ENCODE results near the gene KCNIP1.

Gene KCNIP1

GRCh38 chr5:170720179-170720578 is 216.4 kb downstream of the KCNIP1 start:
- no peak for DNase-seq (ENCODE audit: low spot score)

- no peak for DNase-seq (ENCODE audit: low spot score)
These were observed 217.2 kb downstream of the KCNIP1 start for GRCh38 chr5:170720984-170721383.

GRCh38 chr5:170721681-170722080 is 217.9 kb downstream of the KCNIP1 start:
- DNase-seq (ENCODE audit: low spot score): no peak

DNA sequence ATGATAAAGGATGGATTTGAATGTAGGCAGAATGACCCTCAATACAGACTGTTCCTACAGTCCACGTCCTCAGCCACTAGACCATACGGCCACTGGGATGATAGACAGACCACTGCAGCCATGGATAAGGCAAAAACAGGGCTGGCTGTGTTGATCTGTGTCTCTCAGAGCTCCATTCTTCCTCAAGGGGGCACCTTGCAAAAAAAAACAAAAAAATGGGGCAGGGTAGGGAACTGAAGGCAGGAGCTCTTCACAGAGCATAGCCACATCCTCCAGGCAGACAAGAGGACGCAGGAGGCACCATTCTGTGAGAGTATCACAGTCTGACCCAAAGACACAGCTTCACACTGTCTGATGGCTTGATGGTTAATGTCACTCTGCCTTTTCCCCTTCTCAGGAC is 218.5 kb downstream of the KCNIP1 start:
- DNase-seq (ENCODE audit: low spot score): no peak

DNA sequence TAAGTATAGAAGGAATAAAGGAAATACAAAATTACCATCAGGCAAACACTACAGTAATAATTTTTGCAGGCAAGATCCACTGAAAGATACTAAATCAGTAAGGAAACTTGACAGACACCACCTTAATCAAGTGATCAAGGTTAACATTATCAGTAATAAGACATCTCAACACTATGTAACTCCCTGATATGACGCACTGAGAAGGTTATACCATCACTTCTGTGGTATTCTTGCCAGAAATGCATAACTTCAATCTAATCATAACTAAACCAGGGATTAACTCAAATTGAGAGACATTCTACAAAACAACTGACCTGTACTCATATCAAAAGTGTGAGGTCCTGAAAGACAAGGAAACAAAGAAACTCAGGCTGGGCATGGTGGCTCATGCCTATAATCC is 227.2 kb downstream of the KCNIP1 start:
- DNase-seq (ENCODE audit: low spot score): no peak

- no peak for DNase-seq (ENCODE audit: low spot score)
These were observed 228.9 kb downstream of the KCNIP1 start for GRCh38 chr5:170732685-170733084.

DNA sequence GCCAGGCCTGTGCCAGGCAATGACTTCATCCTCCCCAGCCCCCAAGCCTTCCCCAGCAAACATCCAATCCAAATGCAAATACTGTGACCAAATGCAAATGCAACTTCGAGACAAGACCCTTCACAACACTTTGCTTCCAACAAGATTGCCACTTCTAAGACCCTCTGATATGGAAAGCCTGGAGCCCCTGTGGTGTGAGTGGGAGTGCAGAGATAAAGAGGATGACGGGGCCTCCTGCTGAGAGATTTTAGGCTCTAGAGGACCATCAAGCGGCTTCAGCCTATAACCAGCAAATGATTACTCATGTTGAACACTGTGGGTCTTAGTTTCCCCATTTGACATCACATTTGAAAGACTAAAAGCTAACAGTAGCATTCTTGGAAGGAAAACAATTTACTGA is 233.1 kb downstream of the KCNIP1 start:
- DNase-seq (ENCODE audit: low spot score): no peak

DNA sequence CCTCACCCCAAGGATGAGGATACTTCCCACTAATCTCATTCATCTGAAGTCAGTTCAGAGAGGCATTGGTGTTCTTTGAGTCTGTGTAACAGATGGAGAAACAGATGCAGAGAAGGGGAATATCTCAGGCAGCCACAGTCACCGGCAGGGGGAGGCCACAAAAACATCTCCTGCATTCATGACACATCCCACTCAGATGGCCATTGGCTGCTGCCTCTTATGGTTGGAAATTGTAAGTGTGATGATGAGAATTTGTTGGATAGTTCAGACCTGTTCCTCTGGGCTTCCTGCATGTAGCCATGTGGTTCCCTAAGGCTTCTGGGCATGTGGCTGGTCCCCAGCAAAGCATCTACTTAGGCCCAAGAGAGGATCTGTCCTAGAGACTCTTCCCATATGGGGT is 233.8 kb downstream of the KCNIP1 start:
- no peak for DNase-seq (ENCODE audit: low spot score)

GRCh38 chr5:170738840-170739239 is 235.0 kb downstream of the KCNIP1 start:
- DNase-seq (ENCODE audit: low spot score): no peak

DNA sequence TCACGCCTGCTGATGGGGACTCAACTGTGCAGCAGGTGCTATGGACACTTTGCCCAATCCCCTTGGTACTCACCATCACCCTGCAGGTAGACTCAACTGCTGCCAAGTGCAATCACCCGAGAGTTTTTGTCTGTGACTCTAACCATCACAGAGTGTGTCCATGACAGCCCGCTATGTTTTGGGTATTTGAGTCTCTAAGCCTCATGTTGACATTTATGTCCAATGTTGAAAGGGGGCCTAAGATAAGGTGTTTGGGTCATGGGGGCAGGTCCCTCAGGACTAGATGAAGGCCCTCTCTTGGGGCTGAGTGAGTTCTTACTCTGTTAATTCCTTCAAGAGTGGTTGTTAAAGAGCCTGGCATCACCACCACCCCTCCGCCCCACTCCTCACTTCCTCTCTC is 235.6 kb downstream of the KCNIP1 start:
- no peak for DNase-seq (ENCODE audit: low spot score)

GRCh38 chr5:170740551-170741205 is 236.9 kb downstream of the KCNIP1 start:
- no peak for DNase-seq (ENCODE audit: low spot score)

DNA sequence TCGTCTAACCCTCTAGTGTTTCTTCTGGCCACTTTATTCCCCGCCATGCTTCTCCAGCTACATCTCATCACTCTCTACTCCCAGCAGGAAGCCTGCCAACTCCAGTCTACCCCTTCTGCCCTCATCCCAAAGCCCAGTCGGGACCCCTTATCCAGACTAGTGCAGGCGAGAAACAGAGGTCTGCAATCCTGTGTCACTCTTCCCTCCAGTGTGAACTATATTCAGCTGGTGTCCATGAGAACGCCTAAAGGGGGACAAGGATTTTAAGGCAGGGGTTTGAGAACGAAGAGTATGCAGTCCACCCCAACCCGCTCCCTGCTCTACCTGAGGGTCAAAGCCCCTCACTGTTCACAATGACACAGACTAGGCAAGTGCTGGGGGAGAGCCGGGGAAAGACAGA is 238.0 kb downstream of the KCNIP1 start:
- DNase-seq (ENCODE audit: low spot score): no peak

DNA sequence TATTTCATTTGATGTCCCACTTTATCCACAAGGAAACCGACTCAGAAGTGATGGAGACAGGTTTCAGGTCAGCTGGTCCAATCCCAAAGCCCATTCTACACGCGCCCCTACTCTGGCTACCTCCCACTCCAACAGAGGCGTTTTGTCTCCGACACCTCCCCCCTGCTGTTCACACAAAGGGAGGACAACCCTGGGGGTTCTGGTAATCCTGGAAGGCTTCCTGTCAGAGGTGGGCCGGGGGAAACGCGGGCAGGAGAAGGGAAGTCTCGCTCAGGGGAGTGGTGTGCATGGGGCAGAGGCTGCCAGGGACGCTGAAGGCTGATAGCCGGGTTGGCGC is 240.0 kb downstream of the KCNIP1 start:
- no peak for DNase-seq (ENCODE audit: low spot score)

GRCh38 chr5:170745481-170746071 is 241.8 kb downstream of the KCNIP1 start:
- peak; percentile 57 for DNase-seq (ENCODE audit: low spot score)

DNA sequence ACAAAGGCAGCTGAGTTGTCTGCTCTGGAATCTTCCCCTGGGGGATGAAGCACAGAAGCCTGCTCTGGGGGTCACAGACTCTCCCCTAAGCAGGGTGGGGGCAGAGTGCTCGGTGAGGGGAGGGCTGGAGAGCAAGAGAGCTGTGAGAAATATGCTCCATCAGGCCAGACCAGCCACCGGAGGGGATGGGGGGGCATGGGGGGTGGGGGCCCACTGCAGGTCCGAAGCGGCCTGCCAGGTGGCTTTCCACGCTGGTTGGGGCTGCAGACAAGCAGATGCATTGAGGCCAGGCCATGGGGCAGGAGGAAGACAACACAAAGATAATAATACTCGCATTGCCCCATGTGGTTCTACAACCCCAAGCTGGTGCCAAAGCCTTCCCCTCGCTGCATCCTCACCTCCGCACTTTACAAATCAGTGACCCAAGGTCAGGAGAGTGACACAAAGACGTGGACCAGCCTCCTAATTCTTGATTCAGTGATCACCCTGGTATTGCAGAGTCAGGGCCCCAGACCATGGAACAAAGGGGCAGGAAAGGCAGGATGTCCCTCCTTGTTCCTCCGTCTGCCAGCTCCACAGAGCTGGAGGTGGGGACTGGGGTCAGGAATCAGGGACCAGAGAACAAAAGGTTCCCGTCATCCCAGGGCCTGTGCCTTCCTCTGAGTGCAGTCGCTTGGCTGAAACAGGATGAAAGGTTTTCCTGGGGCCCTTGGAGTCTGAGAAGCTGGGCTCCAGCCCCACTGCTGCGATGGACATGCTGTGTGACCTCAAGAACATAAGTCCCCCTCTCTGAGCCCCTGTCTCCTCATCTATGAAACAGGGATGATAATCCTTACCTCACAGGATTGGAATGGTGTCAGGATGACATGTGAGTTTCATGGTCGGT is 242.5 kb downstream of the KCNIP1 start:
- DNase-seq (ENCODE audit: low spot score): no peak

GRCh38 chr5:170746961-170747340 is 243.1 kb downstream of the KCNIP1 start:
- no peak for DNase-seq (ENCODE audit: low spot score)

- no peak for DNase-seq (ENCODE audit: low spot score)
These were observed 243.5 kb downstream of the KCNIP1 start for GRCh38 chr5:170747357-170747756.

GRCh38 chr5:170747851-170748250 is 244.0 kb downstream of the KCNIP1 start:
- DNase-seq (ENCODE audit: low spot score): no peak

DNA sequence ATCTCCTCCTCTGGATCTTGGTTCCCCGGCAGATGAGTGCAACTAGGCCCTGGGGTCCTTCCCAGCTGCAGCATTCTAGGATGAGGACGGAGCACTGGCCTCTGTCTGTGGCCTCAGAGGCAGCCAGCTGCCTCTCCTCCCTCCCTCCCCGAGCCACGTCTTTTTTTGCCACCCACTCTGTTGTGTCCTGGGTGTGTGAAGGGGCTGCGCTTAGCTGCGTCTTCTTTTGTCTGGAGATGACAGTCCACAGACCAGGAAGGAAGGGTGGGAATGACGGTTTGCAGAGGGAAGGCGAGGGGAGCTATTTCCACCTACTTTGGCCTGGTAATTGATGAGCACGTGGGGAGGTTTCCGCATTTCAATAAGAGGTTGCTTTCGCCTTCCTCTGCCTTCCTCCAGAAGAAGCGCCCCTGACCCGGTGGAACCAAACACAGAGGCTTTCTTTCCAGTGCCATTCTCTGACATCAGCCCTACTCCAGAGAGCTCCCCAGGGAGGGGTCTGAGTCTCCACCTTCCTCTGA is 245.2 kb downstream of the KCNIP1 start:
- DNase-seq (ENCODE audit: low spot score): no peak

GRCh38 chr5:170749911-170750431 is 246.2 kb downstream of the KCNIP1 start:
- no peak for DNase-seq (ENCODE audit: low spot score)

GRCh38 chr5:170750791-170751190 is 247.0 kb downstream of the KCNIP1 start:
- no peak for DNase-seq (ENCODE audit: low spot score)

DNA sequence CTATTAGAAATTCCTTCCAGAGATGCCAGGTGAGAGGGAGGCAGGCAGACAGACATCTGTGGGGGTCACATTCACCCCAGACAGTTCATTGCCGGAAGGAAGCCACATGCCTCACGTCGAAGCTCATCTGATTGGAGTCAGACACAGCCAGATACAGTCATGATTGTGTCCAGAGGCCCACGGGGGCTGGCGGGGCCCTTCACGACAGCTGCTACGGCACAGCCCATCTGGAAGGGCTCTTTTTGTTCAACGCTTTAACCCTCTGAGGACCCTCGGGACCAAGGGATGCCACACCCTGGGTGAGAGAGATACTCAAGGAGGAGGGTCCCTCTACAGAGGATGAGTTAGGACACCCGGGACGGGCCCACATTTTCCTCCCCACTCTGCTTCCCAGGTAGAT is 247.8 kb downstream of the KCNIP1 start:
- DNase-seq (ENCODE audit: low spot score): no peak
